HEK293T (cell line): ENCODE measurements around the gene CABLES2.
"Not testable (repeated sequence)": the region's sequence is repeated elsewhere in the genome, so short reads cannot be mapped to it uniquely, and the experiment has no call there.

Experiments
- CTCF ChIA-PET: fragments of 350-600 bp; formaldehyde crosslinking; extraction: SDS; loops from one replicate; lab custom pipeline; 2021; ENCODE audit warnings: antibody characterized with exemption, inconsistent platforms; lab: Yijun Ruan, JAX
- POLR2A ChIA-PET: fragments of 350-600 bp; formaldehyde crosslinking; extraction: SDS; loops from one replicate; lab custom pipeline; 2020; ENCODE audit warnings: antibody characterized with exemption, inconsistent platforms; lab: Yijun Ruan, JAX
- DNase-seq: peaks from one replicate; pipeline ENCODE4 v3.0.0; 2012; ENCODE audit warnings: mixed read lengths; ENCODE audit errors: extremely low spot score
- ARNT ChIP-seq: fragments of 450-650 bp; IDR thresholded peaks from 2 replicates; pipeline ENCODE4 v1.6.1; 2017; ENCODE audit warnings: mild to moderate bottlenecking
- BHLHE40 ChIP-seq: fragments of 450-650 bp; IDR thresholded peaks from 2 replicates; pipeline ENCODE4 v1.6.1; 2016; ENCODE audit warnings: mild to moderate bottlenecking, moderate library complexity, borderline replicate concordance
- CTBP1 ChIP-seq: fragments of 450-650 bp; IDR thresholded peaks from 2 replicates; pipeline ENCODE4 v1.6.1; 2016; ENCODE audit warnings: borderline replicate concordance
- ELF4 ChIP-seq: fragments of 450-650 bp; IDR thresholded peaks from 2 replicates; pipeline ENCODE4 v1.6.1; 2017; ENCODE audit warnings: antibody characterized with exemption
- FOXA1 ChIP-seq: fragments of 450-650 bp; IDR thresholded peaks from 2 replicates; pipeline ENCODE4 v1.6.1; 2016; ENCODE audit warnings: mild to moderate bottlenecking
- FOXK2 ChIP-seq: fragments of 450-650 bp; IDR thresholded peaks from 2 replicates; pipeline ENCODE4 v1.6.1; 2016; ENCODE audit warnings: mild to moderate bottlenecking
- FOXM1 ChIP-seq: fragments of 450-650 bp; IDR thresholded peaks from 2 replicates; pipeline ENCODE4 v1.6.1; 2017; ENCODE audit warnings: mild to moderate bottlenecking, borderline replicate concordance
- HDGF ChIP-seq: fragments of 450-650 bp; IDR thresholded peaks from 2 replicates; pipeline ENCODE4 v1.6.1; 2017; ENCODE audit warnings: antibody characterized with exemption, borderline replicate concordance
- L3MBTL2 ChIP-seq: fragments of 450-650 bp; conservative IDR thresholded peaks from 2 replicates; pipeline ENCODE4 v1.6.1; 2016; ENCODE audit warnings: mild to moderate bottlenecking
- LEF1 ChIP-seq: fragments of 450-650 bp; IDR thresholded peaks from 2 replicates; pipeline ENCODE4 v1.6.1; 2017; ENCODE audit warnings: mild to moderate bottlenecking, borderline replicate concordance
- NFRKB ChIP-seq: fragments of 450-650 bp; IDR thresholded peaks from 2 replicates; pipeline ENCODE4 v1.6.1; 2016; ENCODE audit warnings: mild to moderate bottlenecking, moderate library complexity
- PKNOX1 ChIP-seq: fragments of 450-650 bp; IDR thresholded peaks from 2 replicates; pipeline ENCODE4 v1.6.1; 2016
- SP1 ChIP-seq: fragments of 450-650 bp; IDR thresholded peaks from 2 replicates; pipeline ENCODE4 v1.6.1; 2017
- SUZ12 ChIP-seq: fragments of 450-650 bp; IDR thresholded peaks from 2 replicates; pipeline ENCODE4 v1.6.1; 2016; ENCODE audit warnings: mild to moderate bottlenecking
- TARDBP ChIP-seq: fragments of 450-650 bp; IDR thresholded peaks from 2 replicates; pipeline ENCODE4 v1.6.1; 2016
- ZNF384 ChIP-seq: fragments of 450-650 bp; IDR thresholded peaks from 2 replicates; pipeline ENCODE4 v1.6.1; 2016

Gene CABLES2

DNA sequence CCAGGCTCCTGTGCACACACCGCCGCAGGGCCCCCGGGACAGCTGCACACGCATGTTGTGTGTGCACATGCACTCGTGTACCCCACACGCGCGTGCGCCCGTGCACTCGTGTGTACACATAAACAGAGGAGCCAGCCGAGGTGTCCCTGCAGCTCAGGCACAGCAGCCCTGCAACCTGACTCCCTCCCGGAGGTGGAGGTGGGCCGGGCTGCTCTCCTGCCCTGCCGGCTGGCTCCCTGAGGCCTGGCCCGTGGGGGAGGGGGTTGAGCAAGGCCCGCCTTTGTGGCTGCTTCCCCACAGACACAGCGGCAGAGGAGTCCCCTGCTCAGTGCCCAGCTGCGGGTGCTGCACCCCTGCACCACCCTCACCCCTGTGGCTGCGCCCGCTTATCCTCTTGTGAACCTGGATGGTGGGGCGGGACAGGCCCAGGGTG lies 19.6 kb upstream of the CABLES2 start:
- POLR2A ChIA-PET: no interaction called here
- no peak for TF ChIP-seq BHLHE40
- no peak for TF ChIP-seq SUZ12
- no peak for TF ChIP-seq PKNOX1
- no peak for TF ChIP-seq FOXM1
- no peak for TF ChIP-seq CTBP1
- no peak for TF ChIP-seq FOXA1
- TF ChIP-seq ZNF384: no peak
- no peak for TF ChIP-seq FOXK2
- no peak for TF ChIP-seq ARNT
- no peak for TF ChIP-seq ELF4
- no peak for TF ChIP-seq NFRKB
- no peak for TF ChIP-seq L3MBTL2
- TF ChIP-seq TARDBP: no peak
- no peak for TF ChIP-seq LEF1
- no peak for DNase-seq
- CTCF ChIA-PET: no interaction called here

GRCh38 chr20:62426059-62426348 lies 18.9 kb upstream of the CABLES2 start:
- POLR2A ChIA-PET, DNase-seq, CTCF ChIA-PET: not testable (repeated sequence)

- DNase-seq: no peak
- ChIA-PET POLR2A (no interaction called here), CTCF (no interaction called here)
- TF ChIP-seq ELF4: no peak
- TF ChIP-seq ZNF384: no peak
- TF ChIP-seq HDGF: no peak
- TF ChIP-seq SP1: no peak
- no peak for TF ChIP-seq SUZ12
- TF ChIP-seq FOXA1: no peak
- TF ChIP-seq L3MBTL2: no peak
- no peak for TF ChIP-seq FOXM1
- no peak for TF ChIP-seq NFRKB
Observed at GRCh38 chr20:62425281-62426058, 18.4 kb upstream of the CABLES2 start.

GRCh38 chr20:62424249-62425107 lies 17.4 kb upstream of the CABLES2 start:
- DNase-seq: no peak
- ChIA-PET POLR2A (no interaction called here), CTCF (no interaction called here)
- TF ChIP-seq FOXA1: no peak
- TF ChIP-seq CTBP1: no peak
- TF ChIP-seq ARNT: no peak
- TF ChIP-seq FOXM1: no peak
- no peak for TF ChIP-seq L3MBTL2
- no peak for TF ChIP-seq SUZ12
- no peak for TF ChIP-seq ELF4

DNA sequence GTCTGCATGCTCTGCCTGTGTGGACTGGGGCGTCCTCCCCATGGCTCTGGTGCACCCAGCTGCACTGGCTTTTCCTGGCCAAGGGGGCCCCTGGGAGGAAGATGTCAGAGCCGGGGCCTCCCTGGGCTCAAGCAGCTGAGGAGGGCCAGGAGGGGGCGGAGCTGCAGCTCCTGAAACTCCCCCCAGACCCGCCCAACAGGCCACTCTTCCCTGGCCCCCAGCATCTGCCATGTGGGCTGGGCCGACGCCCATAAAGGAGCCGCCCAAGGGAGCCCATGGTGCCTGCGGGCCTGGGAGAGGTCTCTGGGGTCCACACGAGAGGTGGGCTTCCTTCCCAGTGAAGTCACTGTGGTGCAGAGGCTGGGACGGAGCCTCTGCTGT lies 16.2 kb upstream of the CABLES2 start:
- POLR2A ChIA-PET: no interaction called here

GRCh38 chr20:62422636-62423325 lies 15.7 kb upstream of the CABLES2 start:
- POLR2A ChIA-PET: no interaction called here
- CTCF ChIA-PET: no interaction called here
- DNase-seq: no peak
- TF ChIP-seq ELF4 (no peak), ZNF384 (no peak), FOXK2 (no peak), FOXM1 (no peak), PKNOX1 (no peak), L3MBTL2 (no peak), FOXA1 (no peak), BHLHE40 (no peak), LEF1 (no peak), HDGF (no peak), SP1 (no peak), TARDBP (no peak), ARNT (no peak), NFRKB (no peak), SUZ12 (no peak), CTBP1 (no peak)

More for the DNA sequence above, 16.2 kb upstream of the CABLES2 start:
- CTCF ChIA-PET: no interaction called here
- no peak for DNase-seq
- no peak for TF ChIP-seq ARNT
- TF ChIP-seq FOXK2: no peak
- no peak for TF ChIP-seq TARDBP
- no peak for TF ChIP-seq NFRKB
- TF ChIP-seq PKNOX1: no peak
- no peak for TF ChIP-seq ZNF384
- no peak for TF ChIP-seq HDGF
- TF ChIP-seq ELF4: no peak
- no peak for TF ChIP-seq SP1
- no peak for TF ChIP-seq BHLHE40
- TF ChIP-seq LEF1: no peak
